Body of pancreas (tissue), 4 donors: Measurements from ENCODE around the gene RNF149. TPM values are rescaled to one million over a fixed set of nuclear protein-coding genes. Genes with fewer than 3 reads are reported as not detected.

ENCODE experiments used
- ATAC-seq: fragments of 150-250 bp; one replicate; pipeline ENCODE4 v1.9.1; 2016
- DNase-seq, 4 donors: peaks; one replicate each; pipeline ENCODE4 v3.0.0-alpha.2; 2019
- H3K27ac ChIP-seq, 4 donors: fragments of 200-600 bp; sonication (generic); 1 replicate in 3 of 4; 2 replicates in 1 of 4; pipeline versions ENCODE4 v1.5.1 to v1.6.1; 2016 to 2019; ENCODE audit warnings: mild to moderate bottlenecking in 1 of 4, mixed read lengths in 1 of 4, moderate library complexity in 1 of 4
- H3K27me3 ChIP-seq, 2 donors: fragments of 200-600 bp; sonication (generic); one replicate each; pipeline ENCODE4 v1.6.0; 2016; ENCODE audit warnings: mild to moderate bottlenecking in 1 of 2
- H3K36me3 ChIP-seq, 2 donors: fragments of 200-600 bp; sonication (generic); replicated peaks in 1 of 2; 2 replicates each; pipeline ENCODE4 v1.5.1; 2016; ENCODE audit warnings: low read depth in 2 of 2; ENCODE audit not compliant: insufficient read depth in 1 of 2
- H3K4me1 ChIP-seq: fragments of 200-600 bp; sonication (generic); one replicate; pipeline ENCODE4 v1.6.0; 2016
- H3K4me3 ChIP-seq, 2 donors: fragments of 200-600 bp; sonication (generic); 1 replicate in 1 of 2; 2 replicates in 1 of 2; pipeline ENCODE4 v1.5.1; 2016 to 2019
- H3K9me3 ChIP-seq, 3 donors: fragments of 200-600 bp; sonication (generic); 1 replicate in 2 of 3; 2 replicates in 1 of 3; pipeline ENCODE4 v1.5.1; 2016
- POLR2A ChIP-seq, 3 donors: fragments of 450-650 bp; IDR thresholded peaks; one replicate each; pipeline ENCODE4 v1.6.1; 2016; ENCODE audit warnings: antibody characterized with exemption in 3 of 3, mild to moderate bottlenecking in 2 of 3
- WGBS, 2 donors: methylation state at CpG; one replicate each; pipeline ENCODE4 v1.1.5; 2017; 5-methylcytosine and 5-hydroxymethylcytosine counted together
- intact Hi-C: fragments of 100-400 bp; cut with DNase I; formaldehyde crosslinking; loops from one replicate; pipeline ENCODE4 v1.15.1; 2023
- total RNA-seq, 2 donors: library from RNA; depleted of rRNA; stranded (reverse); fragments of >200 nt; gene quantifications; one replicate each; pipeline ENCODE4 v1.1.0, GENCODE V29; 2016
- TF ChIP-seq, protein P1 (sequence below), 7 experiments: fragments of 450-650 bp in 4 of 7; fragments of 200-600 bp in 3 of 7; sonication (generic) in 3 of 7; IDR thresholded peaks; one replicate each; pipeline ENCODE4 v1.5.1; 2016 to 2019; ENCODE audit warnings: antibody characterized with exemption in 7 of 7

Gene RNF149
- total RNA-seq, 2 donors from 2014 or later, result 38.6 to 47.7 TPM

DNA sequence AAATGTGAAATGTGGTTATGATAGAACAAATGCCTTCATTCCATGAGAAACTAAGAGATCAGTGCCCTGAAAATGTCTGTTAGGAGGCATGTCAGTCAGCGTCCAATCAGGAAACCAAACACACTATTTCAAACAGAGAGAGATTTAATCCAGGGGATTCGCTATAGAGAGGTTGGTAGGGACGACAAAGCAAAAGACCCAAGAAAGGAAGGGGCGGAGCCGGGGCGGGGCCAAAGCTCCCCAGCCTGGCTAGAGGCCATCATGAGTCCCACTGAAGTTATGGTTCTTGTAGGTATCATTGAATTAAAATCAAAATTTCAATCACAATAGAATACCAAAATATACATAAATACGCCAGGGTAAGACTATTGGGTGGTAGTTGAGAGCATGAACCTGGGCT, 32.9 kb upstream of the RNF149 start:
- no peak for DNase-seq

DNA sequence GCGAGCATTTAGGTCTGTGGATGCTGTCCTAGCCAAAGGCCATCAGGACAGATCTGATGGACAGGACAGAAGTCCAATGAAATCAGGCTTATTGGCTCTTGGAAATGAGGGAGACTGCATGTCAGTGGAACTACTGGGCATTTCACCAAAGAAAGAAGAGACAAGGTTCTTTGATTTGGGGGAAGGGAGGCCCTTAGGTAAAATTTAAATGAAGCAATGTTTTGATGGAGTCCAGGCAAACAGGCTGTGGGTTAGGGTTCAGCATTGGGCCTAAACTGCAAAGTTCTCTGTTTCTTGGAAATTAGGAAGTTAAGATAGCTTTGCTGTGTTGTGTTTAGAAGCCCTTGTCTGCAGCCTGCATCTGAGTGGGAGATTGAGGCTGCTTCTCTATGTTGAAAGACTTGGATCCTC, 31.6 kb upstream of the RNF149 start:
- no peak for DNase-seq
- WGBS, 2 donors, result 81 to 89% methylated on average over 1 of the region's 1 CpG
- Histone ChIP-seq H3K4me3 (no peak overlapping the region), H3K27me3 (no peaks in the 10 kb centered on the region), H3K9me3 (no peaks in the 10 kb centered on the region), H3K36me3 (no peaks in the 10 kb centered on the region), H3K4me1 (no peaks in the 10 kb centered on the region), H3K27ac (no peak overlapping the region)
- TF ChIP-seq, protein P1, sequence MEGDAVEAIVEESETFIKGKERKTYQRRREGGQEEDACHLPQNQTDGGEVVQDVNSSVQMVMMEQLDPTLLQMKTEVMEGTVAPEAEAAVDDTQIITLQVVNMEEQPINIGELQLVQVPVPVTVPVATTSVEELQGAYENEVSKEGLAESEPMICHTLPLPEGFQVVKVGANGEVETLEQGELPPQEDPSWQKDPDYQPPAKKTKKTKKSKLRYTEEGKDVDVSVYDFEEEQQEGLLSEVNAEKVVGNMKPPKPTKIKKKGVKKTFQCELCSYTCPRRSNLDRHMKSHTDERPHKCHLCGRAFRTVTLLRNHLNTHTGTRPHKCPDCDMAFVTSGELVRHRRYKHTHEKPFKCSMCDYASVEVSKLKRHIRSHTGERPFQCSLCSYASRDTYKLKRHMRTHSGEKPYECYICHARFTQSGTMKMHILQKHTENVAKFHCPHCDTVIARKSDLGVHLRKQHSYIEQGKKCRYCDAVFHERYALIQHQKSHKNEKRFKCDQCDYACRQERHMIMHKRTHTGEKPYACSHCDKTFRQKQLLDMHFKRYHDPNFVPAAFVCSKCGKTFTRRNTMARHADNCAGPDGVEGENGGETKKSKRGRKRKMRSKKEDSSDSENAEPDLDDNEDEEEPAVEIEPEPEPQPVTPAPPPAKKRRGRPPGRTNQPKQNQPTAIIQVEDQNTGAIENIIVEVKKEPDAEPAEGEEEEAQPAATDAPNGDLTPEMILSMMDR (IDR thresholded peaks at IDR 0.05), result no peak
- TF ChIP-seq POLR2A (IDR thresholded peaks at IDR 0.05), result no peak
- intact Hi-C loops, result no loop called here
- ATAC-seq, result no peak

More for the DNA sequence above, 32.9 kb upstream of the RNF149 start:
- no peak overlapping the region for H3K4me3 ChIP-seq
- no peaks in the 10 kb centered on the region for H3K4me1 ChIP-seq
- H3K27ac ChIP-seq, result no peak overlapping the region
- no peak for ATAC-seq
- 70 to 78% methylated on average over 7 of the region's 7 CpGs for WGBS, 2 donors
- intact Hi-C loops, result no loop called here
- H3K27me3 ChIP-seq, result no peaks in the 10 kb centered on the region
- H3K36me3 ChIP-seq, result no peaks in the 10 kb centered on the region
- H3K9me3 ChIP-seq, result no peaks in the 10 kb centered on the region
- TF ChIP-seq, protein P1 (IDR thresholded peaks at IDR 0.05), result no peak
- no peak for TF ChIP-seq POLR2A (IDR thresholded peaks at IDR 0.05)

DNA sequence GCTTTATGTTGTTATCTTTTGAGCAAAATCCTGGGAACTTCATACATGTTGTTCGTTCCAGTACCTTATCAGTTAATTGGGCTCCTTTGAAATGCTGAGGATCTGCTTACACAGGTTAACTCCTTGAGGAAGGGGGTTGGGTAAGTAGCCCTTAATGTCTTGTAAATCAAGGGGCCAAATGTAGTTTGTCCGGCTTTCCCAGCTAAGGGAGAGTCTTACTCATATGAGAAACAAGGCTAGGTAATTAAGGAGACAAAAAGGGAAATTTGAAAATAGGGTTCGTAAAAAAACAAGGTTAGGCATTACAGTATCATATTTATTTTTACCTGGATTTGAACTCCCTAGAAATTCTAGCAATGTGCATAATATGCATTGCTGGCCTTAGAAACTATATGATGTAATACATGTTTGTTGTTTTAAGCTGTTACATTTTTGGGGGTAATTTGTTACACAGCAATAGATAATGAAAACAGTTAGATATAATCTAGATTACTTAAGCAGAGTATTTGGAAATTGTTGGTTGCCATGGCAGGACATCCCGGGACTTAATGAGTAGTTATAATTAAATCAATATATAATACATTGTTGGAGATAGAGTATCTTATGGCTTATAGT, 30.9 kb upstream of the RNF149 start:
- intact Hi-C loops, result no loop called here
- no peaks in the 10 kb centered on the region for H3K36me3 ChIP-seq
- TF ChIP-seq POLR2A (IDR thresholded peaks at IDR 0.05), result no peak
- TF ChIP-seq, protein P1 (IDR thresholded peaks at IDR 0.05), result no peak
- DNase-seq (no peak), ATAC-seq (no peak)
- H3K4me1 ChIP-seq, result no peaks in the 10 kb centered on the region
- H3K27ac ChIP-seq, result no peak overlapping the region
- 74 to 76% methylated on average over 4 of the region's 4 CpGs for whole genome bisulfite sequencing, 2 donors
- no peaks in the 10 kb centered on the region for H3K9me3 ChIP-seq
- H3K27me3 ChIP-seq, result no peaks in the 10 kb centered on the region
- H3K4me3 ChIP-seq, result no peak overlapping the region

DNA sequence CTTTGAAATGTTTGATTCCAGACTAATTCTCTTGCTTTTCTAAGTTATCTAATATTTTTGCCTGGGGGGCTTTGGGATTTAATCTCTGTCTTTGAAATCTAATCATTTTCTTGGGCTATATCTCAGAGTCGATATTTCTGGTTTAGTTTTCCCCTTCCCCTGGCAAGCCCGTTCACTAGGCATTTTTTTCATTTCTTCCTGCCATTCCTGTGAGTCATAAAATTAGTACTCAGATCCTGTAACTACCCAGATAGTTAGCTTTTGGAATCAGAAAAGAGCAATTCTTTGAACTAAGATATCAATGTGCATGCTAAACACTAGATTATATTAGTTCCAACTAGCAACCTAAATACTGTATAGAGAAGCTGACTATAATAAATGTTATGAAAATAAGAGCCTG, 29.4 kb upstream of the RNF149 start:
- WGBS, 2 donors, result 40 to 43% methylated on average over 2 of the region's 2 CpGs
- Histone ChIP-seq H3K27me3 (no peaks in the 10 kb centered on the region), H3K27ac (no peak overlapping the region), H3K9me3 (no peaks in the 10 kb centered on the region), H3K4me3 (no peak overlapping the region), H3K4me1 (no peaks in the 10 kb centered on the region), H3K36me3 (no peaks in the 10 kb centered on the region)
- no peak for ATAC-seq
- no peak for DNase-seq
- TF ChIP-seq, protein P1 (IDR thresholded peaks at IDR 0.05), result no peak
- no peak for TF ChIP-seq POLR2A (IDR thresholded peaks at IDR 0.05)
- intact Hi-C loops, result no loop called here
